Fibroblast of mammary gland (primary cell): ENCODE results near the gene CACNA1G.

Experiments used
- DNase-seq: peaks from one replicate; pipeline ENCODE4 v3.0.0-alpha.2; 2010; ENCODE audit warnings: low read depth
- H3K4me3 ChIP-seq: 2 replicates; pipeline ENCODE4 v1.5.1; 2011; ENCODE audit warnings: low read depth, mild to moderate bottlenecking, low read length, moderate library complexity; ENCODE audit not compliant: control insufficient read depth
- CTCF ChIP-seq: conservative IDR thresholded peaks from 2 replicates; pipeline ENCODE4 v1.5.1; 2011; ENCODE audit warnings: low read depth, low read length, inconsistent platforms; ENCODE audit not compliant: control insufficient read depth, insufficient read depth

Gene CACNA1G

GRCh38 chr17:50547035-50547735 lies 13.3 kb upstream of the CACNA1G start, which contains the start of gene SPATA20:
Gene SPATA20 (plus strand): TSS chr17:50547174. CDS start chr17:50547209, 35 bp downstream.
- H3K4me3 ChIP-seq, result peak within 1 kb of the TSS; percentile 61
- peak; percentile 89 for TF ChIP-seq CTCF
- DNase-seq, result peak; percentile 84

GRCh38 chr17:50547736-50548083 lies 12.8 kb upstream of the CACNA1G start:
- H3K4me3 ChIP-seq, result peak overlapping the region; percentile 61
- DNase-seq, result no peak
- no peak for TF ChIP-seq CTCF

- H3K4me3 ChIP-seq, result no peak overlapping the region
- DNase-seq, result no peak
- no peak for TF ChIP-seq CTCF
Measured at GRCh38 chr17:50548831-50549230, 11.7 kb upstream of the CACNA1G start.

- no peak for TF ChIP-seq CTCF
- H3K4me3 ChIP-seq, result no peak overlapping the region
Measured at GRCh38 chr17:50549256-50549941, 11.1 kb upstream of the CACNA1G start.

GRCh38 chr17:50549969-50550368 lies 10.5 kb upstream of the CACNA1G start:
- no peak for DNase-seq
- no peak for TF ChIP-seq CTCF
- no peak overlapping the region for H3K4me3 ChIP-seq

More at GRCh38 chr17:50549256-50549941, 11.1 kb upstream of the CACNA1G start:
- no peak for DNase-seq

GRCh38 chr17:50550661-50551432 lies 9.7 kb upstream of the CACNA1G start:
- peak; percentile 92 for DNase-seq
- H3K4me3 ChIP-seq, result no peak overlapping the region
- peak; percentile 87 for TF ChIP-seq CTCF
